H9 (cell line): ENCODE data around the gene FBXO24. TPM values are rescaled to one million over a fixed set of nuclear protein-coding genes. Genes with fewer than 3 reads are reported as not detected.

Experiments used
- DNase-seq: peaks from one replicate; pipeline ENCODE4 v3.0.0-alpha.2; 2017
- H2AFZ ChIP-seq: one replicate; pipeline ENCODE4 v1.6.1; 2013; ENCODE audit warnings: mild to moderate bottlenecking, low read length, control low read depth, moderate library complexity
- H2AK5ac ChIP-seq: 2 replicates; pipeline ENCODE4 v1.6.1; 2013; ENCODE audit warnings: low read length, control low read depth, mixed read lengths; ENCODE audit not compliant: insufficient read length
- H2BK120ac ChIP-seq: one replicate; pipeline ENCODE4 v1.6.1; 2013; ENCODE audit warnings: low read depth, mild to moderate bottlenecking, low read length, control low read depth, inconsistent platforms; ENCODE audit not compliant: poor library complexity, severe bottlenecking
- H2BK12ac ChIP-seq: 2 replicates; pipeline ENCODE4 v1.6.1; 2013; ENCODE audit warnings: low read length, control low read depth, mixed read lengths, low read depth; ENCODE audit not compliant: insufficient read length
- H2BK15ac ChIP-seq: 2 replicates; pipeline ENCODE4 v1.6.1; 2013; ENCODE audit warnings: low read depth, low read length, control low read depth
- H2BK20ac ChIP-seq: one replicate; pipeline ENCODE4 v1.6.1; 2013; ENCODE audit warnings: low read depth, mild to moderate bottlenecking, low read length, control low read depth, inconsistent platforms; ENCODE audit not compliant: poor library complexity, severe bottlenecking
- H2BK5ac ChIP-seq: 2 replicates; pipeline ENCODE4 v1.6.1; 2013; ENCODE audit warnings: low read length, control low read depth, mixed read lengths; ENCODE audit not compliant: insufficient read length
- H3K14ac ChIP-seq: 2 replicates; pipeline ENCODE4 v1.6.1; 2013; ENCODE audit warnings: low read length, control low read depth; ENCODE audit not compliant: insufficient read depth
- H3K18ac ChIP-seq: 2 replicates; pipeline ENCODE4 v1.6.1; 2013; ENCODE audit warnings: low read depth, mild to moderate bottlenecking, mixed read lengths, low read length, control low read depth; ENCODE audit not compliant: insufficient read length
- H3K23ac ChIP-seq: 2 replicates; pipeline ENCODE4 v1.6.1; 2013; ENCODE audit warnings: low read length, control low read depth, mixed read lengths, low read depth; ENCODE audit not compliant: insufficient read length
- H3K23me2 ChIP-seq: 2 replicates; pipeline ENCODE4 v1.6.1; 2013; ENCODE audit warnings: low read depth, mild to moderate bottlenecking, mixed read lengths, low read length, control low read depth; ENCODE audit not compliant: insufficient read length, poor library complexity, severe bottlenecking
- H3K27ac ChIP-seq: 2 replicates; pipeline ENCODE4 v1.5.1; 2013; ENCODE audit warnings: low read length, control low read depth, mixed read lengths, low read depth; ENCODE audit not compliant: insufficient read length
- H3K27me3 ChIP-seq: 2 replicates; pipeline ENCODE4 v1.6.1; 2013; ENCODE audit warnings: low read length, control low read depth, inconsistent platforms; ENCODE audit not compliant: insufficient read depth
- H3K4ac ChIP-seq: 2 replicates; pipeline ENCODE4 v1.6.1; 2013; ENCODE audit warnings: low read depth, mild to moderate bottlenecking, control low read depth, inconsistent platforms, low read length, moderate library complexity
- H3K4me1 ChIP-seq: 2 replicates; pipeline ENCODE4 v1.6.1; 2013; ENCODE audit warnings: low read length, control low read depth, inconsistent platforms; ENCODE audit not compliant: insufficient read depth
- H3K4me2 ChIP-seq: 2 replicates; pipeline ENCODE4 v1.6.1; 2013; ENCODE audit warnings: low read length, control low read depth, mixed read lengths; ENCODE audit not compliant: insufficient read length, insufficient read depth
- H3K56ac ChIP-seq: 2 replicates; pipeline ENCODE4 v1.6.1; 2013; ENCODE audit warnings: low read depth, mild to moderate bottlenecking, mixed read lengths, low read length, control low read depth; ENCODE audit not compliant: insufficient read length
- H3K79me1 ChIP-seq: 2 replicates; pipeline ENCODE4 v1.6.1; 2013; ENCODE audit warnings: low read depth, mild to moderate bottlenecking, moderate library complexity, low read length, control low read depth, inconsistent platforms; ENCODE audit not compliant: insufficient read depth, poor library complexity, severe bottlenecking
- H3K79me2 ChIP-seq: 2 replicates; pipeline ENCODE4 v1.6.1; 2013; ENCODE audit warnings: low read length, control low read depth, inconsistent platforms; ENCODE audit not compliant: insufficient read depth
- H3K9ac ChIP-seq: 2 replicates; pipeline ENCODE4 v1.6.1; 2013; ENCODE audit warnings: low read length, control low read depth, mixed read lengths; ENCODE audit not compliant: insufficient read length; ENCODE audit errors: extremely low read depth
- H3K9me3 ChIP-seq: one replicate; pipeline ENCODE4 v1.6.1; 2013; ENCODE audit warnings: low read depth, low read length, inconsistent platforms; ENCODE audit not compliant: control insufficient read depth
- H3T11ph ChIP-seq: one replicate; pipeline ENCODE4 v1.6.1; 2013; ENCODE audit warnings: mild to moderate bottlenecking, low read length, control low read depth, inconsistent platforms
- H4K20me1 ChIP-seq: one replicate; pipeline ENCODE4 v1.6.1; 2013; ENCODE audit not compliant: control insufficient read depth, insufficient read length, insufficient read depth
- H4K5ac ChIP-seq: 2 replicates; pipeline ENCODE4 v1.6.1; 2013; ENCODE audit warnings: low read depth, mild to moderate bottlenecking, mixed read lengths, low read length, control low read depth; ENCODE audit not compliant: insufficient read length
- H4K8ac ChIP-seq: replicated peaks from 2 replicates; pipeline ENCODE4 v1.6.1; 2013; ENCODE audit warnings: low read length, control low read depth, mixed read lengths, low read depth; ENCODE audit not compliant: insufficient read length
- H4K91ac ChIP-seq: 2 replicates; pipeline ENCODE4 v1.6.1; 2013; ENCODE audit warnings: low read depth, mild to moderate bottlenecking, moderate library complexity, mixed read lengths, low read length, control low read depth; ENCODE audit not compliant: insufficient read length
- H3K27ac Mint-ChIP-seq, 3 experiments: 2 replicates in 2 of 3; 3 replicates in 1 of 3; pipeline ENCODE4 v1.8.0; 2020 to 2021; ENCODE audit warnings: mixed read lengths in 3 of 3, mild to moderate bottlenecking in 1 of 3, moderate library complexity in 1 of 3
- H3K27me3 Mint-ChIP-seq: 2 replicates; pipeline ENCODE4 v1.8.0; 2021; ENCODE audit warnings: low read depth, mild to moderate bottlenecking, moderate library complexity, mixed read lengths
- H3K36me3 Mint-ChIP-seq, 3 experiments: 2 replicates in 2 of 3; 3 replicates in 1 of 3; pipeline ENCODE4 v1.8.0; 2020 to 2021; ENCODE audit warnings: low read depth in 3 of 3, mixed read lengths in 3 of 3; ENCODE audit not compliant: insufficient read depth in 1 of 3
- H3K4me1 Mint-ChIP-seq, 2 experiments: 2 replicates each; pipeline ENCODE4 v1.8.0; 2020; ENCODE audit warnings: mixed read lengths in 2 of 2
- H3K4me3 Mint-ChIP-seq, 2 experiments: 2 replicates in 1 of 2; 3 replicates in 1 of 2; pipeline ENCODE4 v1.8.0; 2020 to 2021; ENCODE audit warnings: mild to moderate bottlenecking in 2 of 2, mixed read lengths in 2 of 2, moderate library complexity in 1 of 2
- H3K9me3 Mint-ChIP-seq, 2 experiments: 2 replicates in 1 of 2; 3 replicates in 1 of 2; pipeline ENCODE4 v1.8.0; 2020; ENCODE audit warnings: mild to moderate bottlenecking in 2 of 2, mixed read lengths in 2 of 2, moderate library complexity in 1 of 2
- CTCF ChIP-seq: fragments of 200-600 bp; sonication (generic); conservative IDR thresholded peaks from 3 replicates; pipeline ENCODE4 v1.8.0; 2021; ENCODE audit warnings: antibody characterized with exemption, mild to moderate bottlenecking
- WGBS: extraction: QIAGEN DNeasy Blood & Tissue Kit; methylation state at CpG from one replicate; pipeline ENCODE4 v1.1.7; 2013; ENCODE audit warnings: missing lambda C conversion rate, low lambda C conversion rate, mixed read lengths; ENCODE audit not compliant: insufficient read length; ENCODE audit errors: extremely low coverage; 5-methylcytosine and 5-hydroxymethylcytosine counted together
- total RNA-seq: library from RNA; stranded (reverse); gene quantifications from 2 replicates; pipeline ENCODE4 v1.2.1, GENCODE V29; 2021

FBXO24 gene
- total RNA-seq, 1 experiment from 2014 or later, result 0.85 TPM

GRCh38 chr7:100573691-100574361 lies 12.3 kb upstream of the FBXO24 start, which contains the start of gene SAP25:
Gene SAP25, minus strand, starts transcription at chr7:100573900. Its CDS starts 158 bp downstream, at chr7:100573742.
- H3K4me1 Mint-ChIP-seq, result peaks cover 21 to 25% of the 10 kb centered on the region in 2 experiments

More at GRCh38 chr7:100573691-100574361, 12.3 kb upstream of the FBXO24 start, which contains the start of gene SAP25:
- Histone ChIP-seq H4K8ac (no peak within 1 kb of the TSS), H3K4ac (no peak within 1 kb of the TSS), H2BK15ac (no peak within 1 kb of the TSS), H3K14ac (no peak within 1 kb of the TSS; the same call in 1 of the 2 replicates), H2BK20ac (no peak within 1 kb of the TSS), H3K27me3 (no peaks in the 10 kb centered on the region), H3K23me2 (peaks cover 9% of the 10 kb centered on the region), H2AK5ac (no peak within 1 kb of the TSS), H2BK12ac (no peak within 1 kb of the TSS), H3K79me1 (no peaks in the 10 kb centered on the region), H4K5ac (no peak within 1 kb of the TSS), H3K27ac (no peak within 1 kb of the TSS), H3K4me2 (no peak within 1 kb of the TSS), H2AFZ (no peak within 1 kb of the TSS), H3T11ph (no peak within 1 kb of the TSS), H3K23ac (no peak within 1 kb of the TSS), H2BK120ac (no peak within 1 kb of the TSS), H3K18ac (no peak within 1 kb of the TSS), H3K9me3 (no peaks in the 10 kb centered on the region), H3K9ac (no peak within 1 kb of the TSS), H4K91ac (no peak within 1 kb of the TSS), H3K56ac (no peak within 1 kb of the TSS), H4K20me1 (no peaks in the 10 kb centered on the region), H3K79me2 (no peaks in the 10 kb centered on the region), H3K4me1 (peaks cover 5% of the 10 kb centered on the region; the same call in 1 of the 2 replicates), H2BK5ac (no peak within 1 kb of the TSS)
- peaks cover 7 to 24% (median 21%) of the 10 kb centered on the region in 3 experiments; a peak in 6 of 7 replicates for H3K36me3 Mint-ChIP-seq
- peaks cover 5% of the 10 kb centered on the region for H3K27me3 Mint-ChIP-seq
- peaks cover 0 to under 1% of the 10 kb centered on the region in 2 experiments; a peak in 1 of 5 replicates for H3K9me3 Mint-ChIP-seq
- WGBS, result no CpG with 5 or more reads among the region's 70 CpGs
- H3K4me3 Mint-ChIP-seq, result no peak within 1 kb of the TSS
- peak; percentile 70 for DNase-seq
- peak; percentile 59 for TF ChIP-seq CTCF
- H3K27ac Mint-ChIP-seq, result no peak within 1 kb of the TSS
